ENCODE results near the gene CCDC47.

- no peak for TF ChIP-seq EZH2 (IDR thresholded peaks at IDR 0.05; ENCODE audit: borderline replicate concordance, low read depth, low read length, poor library complexity, severe bottlenecking)
- no peak for TF ChIP-seq CTCF (conservative IDR thresholded peaks at IDR 0.05; ENCODE audit: low read depth, low read length)
Measured at GRCh38 chr17:63780507-63780906, 7.1 kb upstream of the CCDC47 start.

Data from A673 (cell line).